ENCODE data around the gene ZC3H12A.

DNA sequence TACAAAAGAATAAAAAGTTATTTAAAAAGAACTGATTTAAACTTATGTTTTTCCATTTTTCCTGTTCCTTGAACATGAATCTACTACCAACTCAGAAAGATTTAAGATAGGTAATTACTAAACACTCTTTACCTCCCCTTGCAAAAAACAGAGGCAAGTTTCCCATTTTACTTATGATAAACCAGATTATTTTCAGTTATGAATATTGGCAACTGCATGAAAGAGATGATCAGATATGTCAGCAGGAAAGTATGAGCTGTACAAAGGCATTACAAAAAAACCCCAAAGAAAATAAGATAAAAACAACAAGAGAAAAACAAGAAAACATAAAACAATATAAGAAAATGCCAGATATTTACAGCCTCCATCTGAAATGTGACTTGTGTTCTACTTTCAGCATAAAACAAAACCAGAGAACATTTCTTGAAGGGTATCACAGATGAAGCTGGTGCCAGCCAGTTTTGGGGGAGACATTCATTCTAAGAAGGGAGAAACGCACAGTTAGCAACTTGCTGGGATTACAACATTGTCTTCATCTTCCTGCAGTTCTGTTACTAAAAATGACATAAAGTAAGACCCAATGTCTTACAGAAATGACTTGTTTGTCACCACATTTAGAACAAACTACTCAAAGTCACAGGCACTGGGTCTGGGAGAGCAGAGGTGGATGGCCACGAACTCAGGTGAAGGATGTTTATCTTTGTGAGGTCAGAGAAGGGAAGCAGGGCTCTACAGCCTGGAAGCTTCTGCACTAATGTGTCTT lies 19.1 kb downstream of the ZC3H12A start:
- TF ChIP-seq, protein P1, sequence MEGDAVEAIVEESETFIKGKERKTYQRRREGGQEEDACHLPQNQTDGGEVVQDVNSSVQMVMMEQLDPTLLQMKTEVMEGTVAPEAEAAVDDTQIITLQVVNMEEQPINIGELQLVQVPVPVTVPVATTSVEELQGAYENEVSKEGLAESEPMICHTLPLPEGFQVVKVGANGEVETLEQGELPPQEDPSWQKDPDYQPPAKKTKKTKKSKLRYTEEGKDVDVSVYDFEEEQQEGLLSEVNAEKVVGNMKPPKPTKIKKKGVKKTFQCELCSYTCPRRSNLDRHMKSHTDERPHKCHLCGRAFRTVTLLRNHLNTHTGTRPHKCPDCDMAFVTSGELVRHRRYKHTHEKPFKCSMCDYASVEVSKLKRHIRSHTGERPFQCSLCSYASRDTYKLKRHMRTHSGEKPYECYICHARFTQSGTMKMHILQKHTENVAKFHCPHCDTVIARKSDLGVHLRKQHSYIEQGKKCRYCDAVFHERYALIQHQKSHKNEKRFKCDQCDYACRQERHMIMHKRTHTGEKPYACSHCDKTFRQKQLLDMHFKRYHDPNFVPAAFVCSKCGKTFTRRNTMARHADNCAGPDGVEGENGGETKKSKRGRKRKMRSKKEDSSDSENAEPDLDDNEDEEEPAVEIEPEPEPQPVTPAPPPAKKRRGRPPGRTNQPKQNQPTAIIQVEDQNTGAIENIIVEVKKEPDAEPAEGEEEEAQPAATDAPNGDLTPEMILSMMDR (IDR thresholded peaks at IDR 0.05; ENCODE audit: low read depth, low read length, poor library complexity, severe bottlenecking) = no peak
- no peak for TF ChIP-seq EZH2phosphoT487 (IDR thresholded peaks at IDR 0.05; ENCODE audit: borderline replicate concordance, low read length)
